HepG2 (cell line): Measurements from ENCODE around the gene ART1. TPM values are rescaled to one million over a fixed set of nuclear protein-coding genes. Genes with fewer than 3 reads are reported as not detected.
A peak's percentile ranks its signal among the peaks of the same experiment; 100 is the strongest.
"Not testable (repeated sequence)": the region's sequence is repeated elsewhere in the genome, so short reads cannot be mapped to it uniquely, and the experiment has no call there.

Source experiments
- ATAC-seq: fragments of 200-7000 bp; cut with Tn5 transposase; 3 replicates; pipeline ENCODE4 v1.9.1; 2020; ENCODE audit warnings: mild to moderate bottlenecking, moderate library complexity
- BruUV-seq: library from RNA; stranded (reverse); fragments of 400-500 nt; replicated peaks from 2 replicates; lab custom pipeline; 2021; lab: Mats Ljungman, UMichigan
- CTCF ChIA-PET: fragments of 300-600 bp; formaldehyde crosslinking; extraction: SDS; loops from one replicate; lab custom pipeline; 2021; ENCODE audit warnings: low total read pairs, inconsistent platforms, low intra/inter-chr PET ratio; lab: Yijun Ruan, JAX
- POLR2A ChIA-PET: fragments of 350-600 bp; sonication (Branson Sonifier 250); formaldehyde crosslinking; loops from one replicate; lab custom pipeline; 2020; ENCODE audit warnings: antibody characterized with exemption, inconsistent platforms; lab: Yijun Ruan, JAX
- DNase-seq: peaks from one replicate; pipeline ENCODE4 v3.0.0-alpha.2; 2015; ENCODE audit warnings: low spot score
- FAIRE-seq: peaks from 3 replicates; lab custom pipeline; 2011; peaks lifted over from hg19 to GRCh38; lab: Jason Lieb, UNC
- H2AFZ ChIP-seq: one replicate; pipeline ENCODE4 v1.6.1; 2011; ENCODE audit warnings: low read length, inconsistent platforms
- H3K27ac ChIP-seq: fragments of 300-600 bp; 3 replicates; pipeline ENCODE4 v1.8.0; 2011; ENCODE audit warnings: mixed run types, mild to moderate bottlenecking, mixed read lengths, low read length, inconsistent platforms; ENCODE audit not compliant: insufficient read depth; ENCODE audit errors: extremely low read length
- H3K27me3 ChIP-seq, 2 experiments: fragments of 200-600 bp in 1 of 2; 2 replicates in 1 of 2; 3 replicates in 1 of 2; pipeline versions ENCODE4 v1.6.0 to v1.8.0; 2011; ENCODE audit warnings: low read length in 2 of 2, mild to moderate bottlenecking in 2 of 2, moderate library complexity in 2 of 2, inconsistent platforms in 1 of 2; ENCODE audit not compliant: insufficient read depth in 2 of 2, control insufficient read depth in 1 of 2
- H3K36me3 ChIP-seq, 2 experiments: fragments of 200-600 bp in 1 of 2; replicated peaks in 1 of 2; 2 replicates in 1 of 2; 3 replicates in 1 of 2; pipeline versions ENCODE4 v1.5.1 to v1.8.0; 2011; ENCODE audit warnings: low read length in 2 of 2, inconsistent platforms in 1 of 2; ENCODE audit not compliant: insufficient read depth in 2 of 2, control insufficient read depth in 1 of 2
- H3K4me1 ChIP-seq: 2 replicates; pipeline ENCODE4 v1.5.1; 2012; ENCODE audit warnings: low read length, inconsistent platforms; ENCODE audit not compliant: insufficient read depth
- H3K4me2 ChIP-seq: 2 replicates; pipeline ENCODE4 v1.6.0; 2011; ENCODE audit warnings: low read depth, low read length, inconsistent platforms
- H3K4me3 ChIP-seq, 3 experiments: fragments of 200-600 bp in 1 of 3; sonication (generic), shearing (Covaris generic) in 1 of 3; replicated peaks in 1 of 3; 2 replicates each; pipeline ENCODE4 v1.5.1; 2011 to 2016; ENCODE audit warnings: low read length in 3 of 3, inconsistent platforms in 2 of 3, low read depth in 2 of 3, mild to moderate bottlenecking in 2 of 3, control low read depth in 1 of 3, mixed read lengths in 1 of 3; ENCODE audit not compliant: insufficient read depth in 1 of 3
- H3K79me2 ChIP-seq: one replicate; pipeline ENCODE4 v1.6.1; 2011; ENCODE audit warnings: low read length, inconsistent platforms; ENCODE audit not compliant: insufficient read depth
- H3K9ac ChIP-seq: 2 replicates; pipeline ENCODE4 v1.6.0; 2011; ENCODE audit warnings: mild to moderate bottlenecking, low read depth, low read length, inconsistent platforms; ENCODE audit not compliant: insufficient read depth
- H3K9me3 ChIP-seq: 2 replicates; pipeline ENCODE4 v1.5.1; 2012; ENCODE audit warnings: mild to moderate bottlenecking, low read length
- H4K20me1 ChIP-seq: 2 replicates; pipeline ENCODE4 v1.6.0; 2011; ENCODE audit warnings: inconsistent platforms, mild to moderate bottlenecking, low read length, moderate library complexity; ENCODE audit not compliant: insufficient read depth
- GFI1 ChIP-seq: sonication (generic); formaldehyde crosslinking; IDR thresholded peaks from 2 replicates; pipeline ENCODE4 v1.5.0; 2020; ENCODE audit warnings: missing genetic modification reagents, mild to moderate bottlenecking, borderline replicate concordance
- ZNF121 ChIP-seq: sonication (generic); formaldehyde crosslinking; IDR thresholded peaks from 2 replicates; pipeline ENCODE4 v1.5.0; 2020; ENCODE audit warnings: mild to moderate bottlenecking, missing genetic modification reagents
- ZNF318 ChIP-seq: sonication (generic); formaldehyde crosslinking; IDR thresholded peaks from 2 replicates; pipeline ENCODE4 v1.4.0; 2020; ENCODE audit warnings: mild to moderate bottlenecking, missing genetic modification reagents
- ZNF770 ChIP-seq: sonication (generic); formaldehyde crosslinking; IDR thresholded peaks from 2 replicates; pipeline ENCODE4 v1.5.0; 2020; ENCODE audit warnings: mild to moderate bottlenecking, missing genetic modification reagents
- WGBS: methylation state at CpG from one replicate; pipeline ENCODE4 v1.1.6; 2017; ENCODE audit warnings: low lambda C conversion rate; 5-methylcytosine and 5-hydroxymethylcytosine counted together
- in situ Hi-C: cut with HindIII; loops from 2 replicates; pipeline ENCODE4 v1.10.0; 2017; ENCODE audit warnings: low pct_unique_long_range_greater_than_20kb; ENCODE audit not compliant: extremely low pct_ligation_motif_present
- intact Hi-C: fragments of 100-400 bp; cut with micrococcal nuclease; formaldehyde crosslinking; loops from one replicate; pipeline ENCODE4 v1.10.0; 2022; ENCODE audit not compliant: unreplicated experiment
- polyA plus RNA-seq, 8 experiments: library from polyadenylated mRNA; depleted of rRNA in 3 of 8; stranded (reverse) in 7 of 8; unstranded in 1 of 8; fragments of >200 nt; fragmentation: Illumina TruSeq in 4 of 8; extraction: Trizol in 4 of 8; gene quantifications; 2 replicates each; pipeline versions ENCODE4 v1.2.1 to v1.2.3, GENCODE V29; 2011 to 2016; ENCODE audit warnings: low read depth in 4 of 8, missing spikeins in 1 of 8, mixed read lengths in 1 of 8; ENCODE audit not compliant: insufficient read depth in 1 of 8
- total RNA-seq, 5 experiments: library from RNA; depleted of rRNA; stranded (reverse); fragments of >200 nt; fragmentation: Illumina TruSeq; extraction: Trizol; gene quantifications; 2 replicates each; pipeline ENCODE4 v1.2.3, GENCODE V29; 2016; ENCODE audit warnings: low read depth in 1 of 5

The ART1 gene
- total and polyA plus RNA-seq, 2 of the 13 experiments (the other 11 are each of a cell fraction or from before 2014, with no cell fraction given): not detected

GRCh38 chr11:3655547-3655946 is 10.6 kb downstream of the ART1 start (continued):
- no peak for TF ChIP-seq ZNF318
- TF ChIP-seq GFI1: no peak

- H3K9ac ChIP-seq, H3K4me1 ChIP-seq, BruUV-seq, H3K79me2 ChIP-seq, FAIRE-seq, ATAC-seq, H3K27ac ChIP-seq, POLR2A ChIA-PET, intact Hi-C loops, in situ Hi-C loops, H3K9me3 ChIP-seq, DNase-seq, H3K4me2 ChIP-seq, H3K4me3 ChIP-seq, H2AFZ ChIP-seq, H3K36me3 ChIP-seq, CTCF ChIA-PET, H4K20me1 ChIP-seq: not testable (repeated sequence)
- H3K27me3 ChIP-seq: peaks cover 3 to 37% of the 10 kb centered on the region in 2 experiments; a peak in 4 of 5 replicates
- WGBS: 3% methylated on average over 5 of the region's 5 CpGs
- TF ChIP-seq ZNF121 (CRISPR knock-in tag) (peak; percentile 85), ZNF770 (CRISPR knock-in tag) (peak; percentile 83)
These were observed 12.4 kb downstream of the ART1 start for GRCh38 chr11:3657331-3657730.
